C4-2B (cell line): ENCODE data around the gene SPRED2.

Experiments used
- CTCF ChIP-seq: fragments of 450-650 bp; conservative IDR thresholded peaks from 2 replicates; pipeline ENCODE4 v1.5.1; 2017; ENCODE audit warnings: mild to moderate bottlenecking
- ZFX ChIP-seq: fragments of 450-650 bp; IDR thresholded peaks from 2 replicates; pipeline ENCODE4 v1.6.1; 2017

DNA sequence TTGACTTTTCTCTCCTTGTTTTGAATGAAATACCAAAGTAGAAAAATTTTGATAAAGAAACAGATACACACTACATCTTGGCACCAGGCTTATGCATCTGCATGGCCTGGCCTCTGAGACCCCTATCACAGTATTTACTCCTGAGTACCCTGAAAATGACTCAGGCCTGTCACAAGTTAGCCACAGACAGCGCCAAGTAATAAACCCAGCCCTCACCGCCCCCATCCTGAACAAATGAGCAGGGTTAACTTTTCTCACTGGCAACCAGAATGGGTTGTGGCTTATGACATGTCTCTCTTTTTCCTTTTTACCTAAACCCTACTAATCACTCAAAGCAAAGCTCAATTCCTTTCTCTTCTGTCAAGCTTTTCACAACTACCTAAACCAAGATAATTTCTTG is 35.3 kb downstream of the SPRED2 start:
- TF ChIP-seq CTCF (no peak), ZFX (no peak)
